HCT116 (cell line): Measurements from ENCODE around the gene SPRR1A. TPM values are rescaled to one million over a fixed set of nuclear protein-coding genes. Genes with fewer than 3 reads are reported as not detected.

ENCODE experiments used
- ATAC-seq: fragments of 200-7000 bp; cut with Tn5 transposase; 2 replicates; pipeline ENCODE4 v1.9.1; 2020; ENCODE audit warnings: mild to moderate bottlenecking, moderate library complexity
- BruUV-seq: library from RNA; stranded (reverse); fragments of 400-500 nt; replicated peaks from 2 replicates; lab custom pipeline; 2021; lab: Mats Ljungman, UMichigan
- CTCF ChIA-PET: fragments of 300-600 bp; sonication (Branson Sonifier 250); formaldehyde crosslinking; loops from one replicate; lab custom pipeline; 2021; ENCODE audit warnings: antibody characterized with exemption; lab: Charles Lee
- POLR2A ChIA-PET: fragments of 300-600, 350-600 bp; sonication (Branson Sonifier 250); formaldehyde crosslinking; loops from one replicate; lab custom pipeline; 2021; ENCODE audit warnings: antibody characterized with exemption; lab: Charles Lee
- RAD21 ChIA-PET, 2 experiments: fragments of 300-600 bp; sonication (Branson Sonifier 250); formaldehyde crosslinking; loops; one replicate each; lab custom pipeline; 2023; ENCODE audit warnings: low total read pairs in 2 of 2; ENCODE audit not compliant: uncharacterized antibody in 2 of 2, unreplicated experiment in 2 of 2, low non-redundant PET in 1 of 2; lab: Charles Lee
- DNase-seq: peaks from one replicate; pipeline ENCODE4 v3.0.0-alpha.2; 2010; ENCODE audit warnings: low read depth, low spot score
- H2AFZ ChIP-seq: fragments of 200-600 bp; shearing (Covaris generic), sonication (generic); 2 replicates; pipeline ENCODE4 v1.6.1; 2017; ENCODE audit warnings: low read depth, mixed run types, mixed read lengths, antibody characterized with exemption, low read length; ENCODE audit not compliant: poor library complexity, severe bottlenecking
- H3K27ac ChIP-seq: 2 replicates; pipeline ENCODE4 v1.5.1; 2012; ENCODE audit warnings: low read depth, low read length
- H3K27me3 ChIP-seq: fragments of 200-600 bp; sonication (generic); 2 replicates; pipeline ENCODE4 v1.6.1; 2016; ENCODE audit warnings: mixed run types, low read length, mixed read lengths; ENCODE audit not compliant: insufficient read depth
- H3K36me3 ChIP-seq, 2 experiments: fragments of 200-500 bp in 1 of 2; fragments of 200-600 bp in 1 of 2; sonication (Bioruptor generic) in 1 of 2; sonication (generic) in 1 of 2; 2 replicates each; pipeline versions ENCODE4 v1.5.1 to v1.6.1; 2014 to 2016; ENCODE audit warnings: low read length in 2 of 2, inconsistent platforms in 1 of 2, mixed read lengths in 1 of 2, mixed run types in 1 of 2; ENCODE audit not compliant: insufficient read depth in 2 of 2, control insufficient read depth in 1 of 2
- H3K4me1 ChIP-seq, 2 experiments: fragments of 200-600 bp in 1 of 2; sonication (generic) in 1 of 2; 2 replicates each; pipeline versions ENCODE4 v1.5.1 to v1.6.1; 2012 to 2017; ENCODE audit warnings: low read length in 2 of 2, inconsistent platforms in 1 of 2, mild to moderate bottlenecking in 1 of 2, mixed read lengths in 1 of 2, mixed run types in 1 of 2, moderate library complexity in 1 of 2; ENCODE audit not compliant: insufficient read depth in 2 of 2, control insufficient read depth in 1 of 2
- H3K4me2 ChIP-seq: fragments of 200-600 bp; sonication (generic); 2 replicates; pipeline ENCODE4 v1.6.1; 2017; ENCODE audit warnings: mixed run types, low read length, mixed read lengths
- H3K4me3 ChIP-seq, 2 experiments: fragments of 200-600 bp in 1 of 2; sonication (generic) in 1 of 2; replicated peaks in 1 of 2; 2 replicates each; pipeline ENCODE4 v1.5.1; 2011 to 2016; ENCODE audit warnings: low read length in 2 of 2, control low read depth in 1 of 2, low read depth in 1 of 2, mild to moderate bottlenecking in 1 of 2, mixed read lengths in 1 of 2, mixed run types in 1 of 2
- H3K79me2 ChIP-seq: fragments of 200-600 bp; sonication (generic); 2 replicates; pipeline ENCODE4 v1.6.1; 2017; ENCODE audit warnings: mild to moderate bottlenecking, mixed run types, low read length, moderate library complexity, mixed read lengths; ENCODE audit not compliant: insufficient read depth
- H3K9ac ChIP-seq: fragments of 200-600 bp; sonication (generic); 2 replicates; pipeline ENCODE4 v1.6.1; 2016; ENCODE audit warnings: low read length, mixed read lengths
- H3K9me2 ChIP-seq: fragments of 200-600 bp; sonication (generic), shearing (Covaris generic); 2 replicates; pipeline ENCODE4 v1.6.1; 2017; ENCODE audit warnings: mixed run types, mild to moderate bottlenecking, moderate library complexity; ENCODE audit not compliant: insufficient read depth
- H3K9me3 ChIP-seq, 2 experiments: fragments of 200-500 bp in 1 of 2; fragments of 200-600 bp in 1 of 2; sonication (Bioruptor generic) in 1 of 2; sonication (generic) in 1 of 2; 2 replicates each; pipeline ENCODE4 v1.6.1; 2014 to 2017; ENCODE audit warnings: low read length in 2 of 2, mixed read lengths in 2 of 2, inconsistent platforms in 1 of 2, low read depth in 1 of 2, mild to moderate bottlenecking in 1 of 2, mixed run types in 1 of 2, moderate library complexity in 1 of 2; ENCODE audit not compliant: control insufficient read depth in 1 of 2, insufficient read depth in 1 of 2
- H4K20me1 ChIP-seq: fragments of 200-600 bp; sonication (generic), shearing (Covaris generic); 2 replicates; pipeline ENCODE4 v1.6.1; 2017; ENCODE audit warnings: mixed run types, mild to moderate bottlenecking, moderate library complexity; ENCODE audit not compliant: insufficient read depth
- ATF3 ChIP-seq: IDR thresholded peaks from 2 replicates; pipeline ENCODE4 v1.6.1; 2012
- CBX3 ChIP-seq: IDR thresholded peaks from 2 replicates; pipeline ENCODE4 v1.6.1; 2012; ENCODE audit warnings: low read depth
- CEBPB ChIP-seq: IDR thresholded peaks from 2 replicates; pipeline ENCODE4 v1.6.1; 2012; ENCODE audit warnings: low read depth
- EGR1 ChIP-seq: IDR thresholded peaks from 2 replicates; pipeline ENCODE4 v1.6.1; 2012; ENCODE audit warnings: low read depth
- ELF1 ChIP-seq: IDR thresholded peaks from 2 replicates; pipeline ENCODE4 v1.6.1; 2012; ENCODE audit warnings: low read depth, borderline replicate concordance
- EZH2 ChIP-seq: fragments of 200-600 bp; sonication (generic); IDR thresholded peaks from 2 replicates; pipeline ENCODE4 v1.6.1; 2017; ENCODE audit warnings: antibody characterized with exemption, mixed run types
- EZH2phosphoT487 ChIP-seq: fragments of 200-600 bp; IDR thresholded peaks from 2 replicates; pipeline ENCODE4 v1.6.1; 2018; ENCODE audit warnings: antibody characterized with exemption, borderline replicate concordance
- FOSL1 ChIP-seq: IDR thresholded peaks from 2 replicates; pipeline ENCODE4 v1.6.1; 2012; ENCODE audit warnings: low read depth
- JUND ChIP-seq: IDR thresholded peaks from 2 replicates; pipeline ENCODE4 v1.6.1; 2012
- POLR2A ChIP-seq: IDR thresholded peaks from 2 replicates; pipeline ENCODE4 v1.7.0; 2011; ENCODE audit warnings: borderline replicate concordance; ENCODE audit not compliant: insufficient read depth, insufficient read length; ENCODE audit errors: extremely low read depth
- POLR2AphosphoS5 ChIP-seq: IDR thresholded peaks from 2 replicates; pipeline ENCODE4 v1.6.1; 2011; ENCODE audit warnings: mild to moderate bottlenecking, low read depth, low read length, moderate library complexity
- RAD21 ChIP-seq: IDR thresholded peaks from 2 replicates; pipeline ENCODE4 v1.6.1; 2012; ENCODE audit warnings: low read depth, mild to moderate bottlenecking
- REST ChIP-seq: IDR thresholded peaks from 2 replicates; pipeline ENCODE4 v1.6.1; 2012; ENCODE audit warnings: low read depth
- SIN3A ChIP-seq: IDR thresholded peaks from 2 replicates; pipeline ENCODE4 v1.6.1; 2012; ENCODE audit warnings: low read depth
- SRF ChIP-seq: IDR thresholded peaks from 2 replicates; pipeline ENCODE4 v1.6.1; 2012; ENCODE audit warnings: low read depth
- TCF7L2 ChIP-seq: IDR thresholded peaks from 2 replicates; pipeline ENCODE4 v1.7.0; 2011; ENCODE audit warnings: borderline replicate concordance, inconsistent platforms; ENCODE audit not compliant: insufficient read depth, insufficient read length; ENCODE audit errors: extremely low read depth
- ZFX ChIP-seq: fragments of 450-650 bp; IDR thresholded peaks from 2 replicates; pipeline ENCODE4 v1.6.1; 2017
- ZNF274 ChIP-seq: fragments of 200-500 bp; sonication (Bioruptor generic); IDR thresholded peaks from 2 replicates; pipeline ENCODE4 v1.6.1; 2014; ENCODE audit warnings: mild to moderate bottlenecking, low read depth, low read length, inconsistent platforms
- intact Hi-C: fragments of 100-400 bp; cut with micrococcal nuclease; formaldehyde crosslinking; loops from 2 replicates; pipeline ENCODE4 v1.10.0; 2022
- total RNA-seq: library from RNA; stranded (reverse); gene quantifications from one replicate; pipeline ENCODE4 v1.2.1, GENCODE V29; 2021; ENCODE audit not compliant: unreplicated experiment
- TF ChIP-seq, protein P1 (sequence below): IDR thresholded peaks from 2 replicates; pipeline ENCODE4 v1.6.1; 2011; ENCODE audit warnings: mild to moderate bottlenecking, low read length, moderate library complexity; ENCODE audit not compliant: insufficient replicate concordance; ENCODE audit errors: extremely low read depth

Gene SPRR1A
- total RNA-seq, 1 experiment from 2014 or later: not detected

DNA sequence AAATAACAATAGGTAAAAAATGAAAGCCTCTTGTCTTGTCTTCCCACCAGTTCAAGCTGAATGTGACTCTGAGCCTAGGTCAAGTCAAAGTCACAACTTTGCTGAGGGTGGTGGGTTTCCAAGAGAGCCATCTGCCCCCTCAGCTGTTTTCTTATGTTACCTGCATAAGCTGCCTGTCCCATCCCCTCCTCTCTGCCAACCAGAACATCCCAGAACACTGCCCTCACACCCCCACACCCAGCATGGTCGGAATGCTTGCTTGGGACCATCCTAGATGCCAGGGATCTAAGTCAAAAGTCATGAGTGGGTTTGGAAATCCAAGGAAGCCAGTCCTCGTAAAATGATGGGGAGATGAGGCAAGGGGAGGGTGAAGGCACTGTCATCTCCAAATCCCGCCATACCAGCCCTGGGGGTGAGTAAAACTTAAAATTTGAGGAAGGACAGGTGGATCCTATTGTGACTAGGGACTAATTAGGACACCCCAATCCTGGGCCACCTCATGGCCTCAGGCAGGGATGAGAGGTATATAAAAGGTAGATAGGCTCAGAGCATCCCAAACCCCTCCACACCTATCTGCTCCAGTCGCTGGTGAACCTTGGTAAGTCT is 37.1 kb upstream of the SPRR1A start, which contains the start of gene SPRR5:
SPRR5 (plus strand) TSS at position 556 of the 606 bp plus-strand sequence. CDS start 1,349 bp downstream, outside the sequence.
- CTCF ChIA-PET: no interaction called here
- Histone ChIP-seq H3K4me1 (no peaks in the 10 kb centered on the region), H3K4me2 (no peak within 1 kb of the TSS), H2AFZ (no peak within 1 kb of the TSS), H3K36me3 (no peaks in the 10 kb centered on the region), H3K27me3 (peaks cover 33% of the 10 kb centered on the region; the same call in 1 of the 2 replicates), H3K9ac (no peak within 1 kb of the TSS), H3K79me2 (no peaks in the 10 kb centered on the region), H4K20me1 (no peaks in the 10 kb centered on the region), H3K27ac (no peak within 1 kb of the TSS), H3K4me3 (no peak within 1 kb of the TSS), H3K9me3 (no peaks in the 10 kb centered on the region), H3K9me2 (no peaks in the 10 kb centered on the region)
- RAD21 ChIA-PET: no interaction called here
- TF ChIP-seq REST (no peak), POLR2AphosphoS5 (no peak), ATF3 (no peak), POLR2A (no peak), SIN3A (no peak), ELF1 (no peak), CEBPB (no peak), CBX3 (no peak), RAD21 (no peak), EZH2 (no peak), FOSL1 (no peak), TCF7L2 (no peak), ZFX (no peak), SRF (no peak), ZNF274 (no peak), EGR1 (no peak), JUND (no peak), EZH2phosphoT487 (no peak)
- TF ChIP-seq, protein P1, sequence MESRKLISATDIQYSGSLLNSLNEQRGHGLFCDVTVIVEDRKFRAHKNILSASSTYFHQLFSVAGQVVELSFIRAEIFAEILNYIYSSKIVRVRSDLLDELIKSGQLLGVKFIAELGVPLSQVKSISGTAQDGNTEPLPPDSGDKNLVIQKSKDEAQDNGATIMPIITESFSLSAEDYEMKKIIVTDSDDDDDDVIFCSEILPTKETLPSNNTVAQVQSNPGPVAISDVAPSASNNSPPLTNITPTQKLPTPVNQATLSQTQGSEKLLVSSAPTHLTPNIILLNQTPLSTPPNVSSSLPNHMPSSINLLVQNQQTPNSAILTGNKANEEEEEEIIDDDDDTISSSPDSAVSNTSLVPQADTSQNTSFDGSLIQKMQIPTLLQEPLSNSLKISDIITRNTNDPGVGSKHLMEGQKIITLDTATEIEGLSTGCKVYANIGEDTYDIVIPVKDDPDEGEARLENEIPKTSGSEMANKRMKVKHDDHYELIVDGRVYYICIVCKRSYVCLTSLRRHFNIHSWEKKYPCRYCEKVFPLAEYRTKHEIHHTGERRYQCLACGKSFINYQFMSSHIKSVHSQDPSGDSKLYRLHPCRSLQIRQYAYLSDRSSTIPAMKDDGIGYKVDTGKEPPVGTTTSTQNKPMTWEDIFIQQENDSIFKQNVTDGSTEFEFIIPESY: no peak
- intact Hi-C loops: no loop called here
- no TSS peak for BruUV-seq
- ATAC-seq (no peak), DNase-seq (no peak)
- POLR2A ChIA-PET: no interaction called here
